Measurements from ENCODE around the gene MIA2.
"Not testable (repeated sequence)": the region's sequence is repeated elsewhere in the genome, so short reads cannot be mapped to it uniquely, and the experiment has no call there.

Gene MIA2

GRCh38 chr14:39293629-39294028 is 59.9 kb downstream of the MIA2 start:
- H3F3A ChIP-seq (ENCODE audit: control insufficient read depth, insufficient read depth), result no peaks in the 10 kb centered on the region
- no peaks in the 10 kb centered on the region for H3K9me2 ChIP-seq (replicated peaks; ENCODE audit: control insufficient read depth, low read length)
- no peaks in the 10 kb centered on the region for H4K20me1 ChIP-seq (ENCODE audit: control insufficient read depth, insufficient read depth, low read depth, low read length)
- H3K27ac ChIP-seq (ENCODE audit: low read depth, low read length), result no peak overlapping the region
- H3K4me3 ChIP-seq (ENCODE audit: low read length), result no peak overlapping the region
- peaks cover 38% of the 10 kb centered on the region for H3K36me3 ChIP-seq (ENCODE audit: control insufficient read depth, low read length)
- no peaks in the 10 kb centered on the region for H3K4me1 ChIP-seq (ENCODE audit: control insufficient read depth, low read length)
- no peaks in the 10 kb centered on the region for H3K27me3 ChIP-seq (ENCODE audit: control insufficient read depth, low read length)
- H3K9me3 ChIP-seq (ENCODE audit: control insufficient read depth, insufficient read depth, low read length), result no peaks in the 10 kb centered on the region
- TF ChIP-seq CTCF (IDR thresholded peaks at IDR 0.05; ENCODE audit: low read depth, low read length, poor library complexity, severe bottlenecking) (no peak), EZH2phosphoT487 (IDR thresholded peaks at IDR 0.05; ENCODE audit: borderline replicate concordance, low read length) (no peak)
- no peak overlapping the region for H3K4me2 ChIP-seq (ENCODE audit: low read length)
- no peaks in the 10 kb centered on the region for H3K79me2 ChIP-seq (ENCODE audit: control insufficient read depth, low read length)

GRCh38 chr14:39300389-39300788 is 66.7 kb downstream of the MIA2 start:
- not testable (repeated sequence) for H3K27me3 ChIP-seq (ENCODE audit: control insufficient read depth, low read length); H3K9me2 ChIP-seq (replicated peaks; ENCODE audit: control insufficient read depth, low read length); H3K27ac ChIP-seq (ENCODE audit: low read depth, low read length); H4K20me1 ChIP-seq (ENCODE audit: control insufficient read depth, insufficient read depth, low read depth, low read length); H3K9me3 ChIP-seq (ENCODE audit: control insufficient read depth, insufficient read depth, low read length); H3K4me2 ChIP-seq (ENCODE audit: low read length); H3K79me2 ChIP-seq (ENCODE audit: control insufficient read depth, low read length); H3K4me3 ChIP-seq (ENCODE audit: low read length); H3F3A ChIP-seq (ENCODE audit: control insufficient read depth, insufficient read depth); H3K4me1 ChIP-seq (ENCODE audit: control insufficient read depth, low read length)
- H3K36me3 ChIP-seq (ENCODE audit: control insufficient read depth, low read length), result peaks cover 27% of the 10 kb centered on the region

GRCh38 chr14:39302124-39302810 is 68.6 kb downstream of the MIA2 start:
- Histone ChIP-seq H3K9me3 (ENCODE audit: control insufficient read depth, insufficient read depth, low read length) (no peaks in the 10 kb centered on the region), H3K36me3 (ENCODE audit: control insufficient read depth, low read length) (peaks cover 19% of the 10 kb centered on the region), H3F3A (ENCODE audit: control insufficient read depth, insufficient read depth) (no peaks in the 10 kb centered on the region), H3K79me2 (ENCODE audit: control insufficient read depth, low read length) (no peaks in the 10 kb centered on the region), H3K27ac (ENCODE audit: low read depth, low read length) (no peak overlapping the region), H3K9me2 (replicated peaks; ENCODE audit: control insufficient read depth, low read length) (no peaks in the 10 kb centered on the region), H3K4me1 (ENCODE audit: control insufficient read depth, low read length) (no peaks in the 10 kb centered on the region), H3K4me3 (ENCODE audit: low read length) (no peak overlapping the region), H4K20me1 (ENCODE audit: control insufficient read depth, insufficient read depth, low read depth, low read length) (no peaks in the 10 kb centered on the region), H3K27me3 (ENCODE audit: control insufficient read depth, low read length) (no peaks in the 10 kb centered on the region), H3K4me2 (ENCODE audit: low read length) (no peak overlapping the region)
- TF ChIP-seq CTCF (IDR thresholded peaks at IDR 0.05; ENCODE audit: low read depth, low read length, poor library complexity, severe bottlenecking) (no peak), EZH2phosphoT487 (IDR thresholded peaks at IDR 0.05; ENCODE audit: borderline replicate concordance, low read length) (no peak)

- Histone ChIP-seq H3K27ac (ENCODE audit: low read depth, low read length) (no peak overlapping the region), H3K27me3 (ENCODE audit: control insufficient read depth, low read length) (no peaks in the 10 kb centered on the region), H3F3A (ENCODE audit: control insufficient read depth, insufficient read depth) (no peaks in the 10 kb centered on the region), H3K79me2 (ENCODE audit: control insufficient read depth, low read length) (no peaks in the 10 kb centered on the region), H4K20me1 (ENCODE audit: control insufficient read depth, insufficient read depth, low read depth, low read length) (no peaks in the 10 kb centered on the region), H3K4me1 (ENCODE audit: control insufficient read depth, low read length) (no peaks in the 10 kb centered on the region), H3K9me2 (replicated peaks; ENCODE audit: control insufficient read depth, low read length) (no peaks in the 10 kb centered on the region), H3K36me3 (ENCODE audit: control insufficient read depth, low read length) (peaks cover 16% of the 10 kb centered on the region), H3K4me2 (ENCODE audit: low read length) (no peak overlapping the region), H3K9me3 (ENCODE audit: control insufficient read depth, insufficient read depth, low read length) (no peaks in the 10 kb centered on the region), H3K4me3 (ENCODE audit: low read length) (no peak overlapping the region)
- no peak for TF ChIP-seq CTCF (IDR thresholded peaks at IDR 0.05; ENCODE audit: low read depth, low read length, poor library complexity, severe bottlenecking)
- TF ChIP-seq EZH2phosphoT487 (IDR thresholded peaks at IDR 0.05; ENCODE audit: borderline replicate concordance, low read length), result no peak
These were observed 69.4 kb downstream of the MIA2 start for GRCh38 chr14:39303115-39303514.
